Measurements from ENCODE around the gene KCNQ1OT1. TPM values are rescaled to one million over a fixed set of nuclear protein-coding genes. Genes with fewer than 3 reads are reported as not detected.

KCNQ1OT1 gene
- total RNA-seq, 2 donors from 2014 or later, result 2.3 to 3.3 TPM

- DNase-seq (ENCODE audit: low spot score) (no peak), ATAC-seq (ENCODE audit: insufficient number of reproducible peaks, low FRiP score, low read depth) (no peak)
- H3K4me1 ChIP-seq (ENCODE audit: control insufficient read depth in 1 of 2, low read depth in 2 of 2), result no peaks in the 10 kb centered on the region
- H3K27ac ChIP-seq, result no peak overlapping the region
- H3K4me3 ChIP-seq, result no peak overlapping the region
- no peaks in the 10 kb centered on the region for H3K36me3 ChIP-seq
- TF ChIP-seq, protein P1, sequence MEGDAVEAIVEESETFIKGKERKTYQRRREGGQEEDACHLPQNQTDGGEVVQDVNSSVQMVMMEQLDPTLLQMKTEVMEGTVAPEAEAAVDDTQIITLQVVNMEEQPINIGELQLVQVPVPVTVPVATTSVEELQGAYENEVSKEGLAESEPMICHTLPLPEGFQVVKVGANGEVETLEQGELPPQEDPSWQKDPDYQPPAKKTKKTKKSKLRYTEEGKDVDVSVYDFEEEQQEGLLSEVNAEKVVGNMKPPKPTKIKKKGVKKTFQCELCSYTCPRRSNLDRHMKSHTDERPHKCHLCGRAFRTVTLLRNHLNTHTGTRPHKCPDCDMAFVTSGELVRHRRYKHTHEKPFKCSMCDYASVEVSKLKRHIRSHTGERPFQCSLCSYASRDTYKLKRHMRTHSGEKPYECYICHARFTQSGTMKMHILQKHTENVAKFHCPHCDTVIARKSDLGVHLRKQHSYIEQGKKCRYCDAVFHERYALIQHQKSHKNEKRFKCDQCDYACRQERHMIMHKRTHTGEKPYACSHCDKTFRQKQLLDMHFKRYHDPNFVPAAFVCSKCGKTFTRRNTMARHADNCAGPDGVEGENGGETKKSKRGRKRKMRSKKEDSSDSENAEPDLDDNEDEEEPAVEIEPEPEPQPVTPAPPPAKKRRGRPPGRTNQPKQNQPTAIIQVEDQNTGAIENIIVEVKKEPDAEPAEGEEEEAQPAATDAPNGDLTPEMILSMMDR (IDR thresholded peaks at IDR 0.05), result no peak
- no peaks in the 10 kb centered on the region for H3K9me3 ChIP-seq
- no peaks in the 10 kb centered on the region for H3K27me3 ChIP-seq (replicated peaks; ENCODE audit: insufficient read depth)
Observed at GRCh38 chr11:2742201-2742600, 42.4 kb upstream of the KCNQ1OT1 start.

GRCh38 chr11:2741377-2742131 lies 41.8 kb upstream of the KCNQ1OT1 start:
- no peak overlapping the region for H3K4me3 ChIP-seq
- ATAC-seq (ENCODE audit: insufficient number of reproducible peaks, low FRiP score, low read depth) (no peak), DNase-seq (ENCODE audit: low spot score) (no peak)
- TF ChIP-seq, protein P1 (IDR thresholded peaks at IDR 0.05), result no peak
- H3K9me3 ChIP-seq, result no peaks in the 10 kb centered on the region
- no peak overlapping the region for H3K27ac ChIP-seq
- H3K27me3 ChIP-seq (replicated peaks; ENCODE audit: insufficient read depth), result no peaks in the 10 kb centered on the region
- H3K36me3 ChIP-seq, result no peaks in the 10 kb centered on the region
- H3K4me1 ChIP-seq (ENCODE audit: control insufficient read depth in 1 of 2, low read depth in 2 of 2), result no peaks in the 10 kb centered on the region

DNA sequence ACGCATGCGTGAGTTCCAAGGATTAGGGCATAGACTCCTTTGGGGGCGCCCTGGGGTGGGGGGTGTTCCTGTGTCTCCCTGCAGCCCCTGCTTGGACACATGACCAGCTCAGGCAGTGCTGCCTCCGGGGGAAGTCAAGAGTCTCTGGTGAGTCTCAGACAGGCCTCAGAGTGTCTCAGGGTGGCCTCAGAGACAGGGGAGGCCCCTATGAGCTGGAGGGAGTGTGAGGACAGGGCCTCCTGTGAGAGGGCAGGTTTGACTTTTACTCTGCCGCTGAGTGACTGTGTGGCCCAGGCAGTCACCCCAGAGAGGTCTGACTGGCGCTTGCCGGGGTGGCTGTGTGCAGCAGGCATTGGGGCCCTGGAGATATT lies 41.2 kb upstream of the KCNQ1OT1 start:
- Histone ChIP-seq H3K27ac (no peak overlapping the region), H3K4me1 (ENCODE audit: control insufficient read depth in 1 of 2, low read depth in 2 of 2) (no peaks in the 10 kb centered on the region), H3K27me3 (replicated peaks; ENCODE audit: insufficient read depth) (no peaks in the 10 kb centered on the region), H3K36me3 (no peaks in the 10 kb centered on the region), H3K4me3 (no peak overlapping the region), H3K9me3 (no peaks in the 10 kb centered on the region)
- no peak for DNase-seq (ENCODE audit: low spot score)
- TF ChIP-seq, protein P1 (IDR thresholded peaks at IDR 0.05), result no peak
- ATAC-seq (ENCODE audit: insufficient number of reproducible peaks, low FRiP score, low read depth), result no peak

GRCh38 chr11:2740275-2740940 lies 40.6 kb upstream of the KCNQ1OT1 start:
- Histone ChIP-seq H3K36me3 (no peaks in the 10 kb centered on the region), H3K4me1 (ENCODE audit: control insufficient read depth in 1 of 2, low read depth in 2 of 2) (no peaks in the 10 kb centered on the region), H3K27ac (no peak overlapping the region), H3K27me3 (replicated peaks; ENCODE audit: insufficient read depth) (no peaks in the 10 kb centered on the region), H3K4me3 (no peak overlapping the region), H3K9me3 (no peaks in the 10 kb centered on the region)
- DNase-seq (ENCODE audit: low spot score) (no peak), ATAC-seq (ENCODE audit: insufficient number of reproducible peaks, low FRiP score, low read depth) (no peak)
- TF ChIP-seq, protein P1 (IDR thresholded peaks at IDR 0.05), result no peak

DNA sequence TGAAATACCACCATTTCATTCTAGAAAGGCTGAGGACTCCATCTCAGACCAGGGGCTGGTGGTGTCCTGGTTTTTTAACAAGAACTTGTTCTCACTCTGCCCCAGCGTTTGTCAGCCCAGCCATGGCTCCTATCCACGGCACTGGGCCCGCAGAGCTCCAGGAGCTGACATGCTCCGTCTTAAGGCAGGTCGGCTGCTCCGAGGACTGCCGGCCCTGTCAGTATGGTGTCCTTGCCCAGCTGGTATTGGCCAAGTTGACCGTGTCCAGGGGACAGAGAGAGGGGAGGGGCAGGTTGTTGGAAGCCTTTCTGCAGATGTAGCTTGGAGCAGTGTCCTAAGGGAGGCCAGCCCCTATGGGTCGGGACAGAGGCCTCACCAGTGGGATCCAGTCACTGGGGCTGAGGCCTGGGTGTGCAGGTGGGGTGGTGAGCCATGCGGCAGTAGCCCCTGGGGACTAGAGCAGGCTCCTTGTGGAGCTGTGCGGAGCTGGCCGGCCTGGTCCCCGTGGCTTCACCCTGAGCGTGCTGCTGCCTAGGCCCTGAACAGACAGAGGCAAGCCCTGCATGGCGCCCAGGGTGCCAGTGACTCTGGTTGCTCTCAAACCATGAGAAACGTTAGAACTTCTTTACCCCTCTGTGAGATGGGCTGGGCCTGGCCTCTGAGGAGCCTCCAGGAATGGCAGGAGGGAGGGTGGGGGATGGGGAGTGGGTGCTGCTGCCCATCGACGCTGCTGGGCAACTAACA lies 39.9 kb upstream of the KCNQ1OT1 start:
- H3K4me3 ChIP-seq, result no peak overlapping the region
- no peaks in the 10 kb centered on the region for H3K36me3 ChIP-seq
- H3K4me1 ChIP-seq (ENCODE audit: control insufficient read depth in 1 of 2, low read depth in 2 of 2), result no peaks in the 10 kb centered on the region
- H3K9me3 ChIP-seq, result no peaks in the 10 kb centered on the region
- no peak overlapping the region for H3K27ac ChIP-seq
- no peak for ATAC-seq (ENCODE audit: insufficient number of reproducible peaks, low FRiP score, low read depth)
- TF ChIP-seq, protein P1 (IDR thresholded peaks at IDR 0.05), result no peak
- no peaks in the 10 kb centered on the region for H3K27me3 ChIP-seq (replicated peaks; ENCODE audit: insufficient read depth)
- DNase-seq (ENCODE audit: low spot score), result no peak

All from thoracic aorta (tissue), 2 donors.